Esophagus squamous epithelium (tissue), 5 donors: ENCODE results near the gene STAMBP. TPM values are rescaled to one million over a fixed set of nuclear protein-coding genes. Genes with fewer than 3 reads are reported as not detected.

Experiments
- DNase-seq: peaks from one replicate; lab custom pipeline; 2025; lab: John Stamatoyannopoulos, UW
- H3K27ac ChIP-seq, 4 donors: fragments of 200-600 bp; sonication (generic); one replicate each; pipeline ENCODE4 v1.5.1; 2016 to 2019; ENCODE audit warnings: mild to moderate bottlenecking in 1 of 4
- H3K27me3 ChIP-seq, 4 donors: fragments of 200-600 bp; sonication (generic); 1 replicate in 3 of 4; 2 replicates in 1 of 4; pipeline versions ENCODE4 v1.5.1 to v1.6.0; 2017 to 2021; ENCODE audit warnings: antibody characterized with exemption in 1 of 4
- H3K36me3 ChIP-seq, 3 donors: fragments of 200-600 bp; sonication (generic); one replicate each; pipeline ENCODE4 v1.5.1; 2016 to 2019
- H3K4me1 ChIP-seq, 3 donors: fragments of 200-600 bp; sonication (generic); one replicate each; pipeline ENCODE4 v1.5.1; 2017 to 2019
- H3K4me3 ChIP-seq, 4 donors: fragments of 200-600 bp; sonication (generic); 1 replicate in 3 of 4; 2 replicates in 1 of 4; pipeline ENCODE4 v1.5.1; 2016 to 2019; ENCODE audit warnings: mild to moderate bottlenecking in 2 of 4, moderate library complexity in 1 of 4
- H3K9me3 ChIP-seq, 3 donors: fragments of 200-600 bp; sonication (generic); one replicate each; pipeline ENCODE4 v1.5.1; 2016 to 2019
- CTCF ChIP-seq, 6 experiments: fragments of 450-650 bp in 4 of 6; fragments of 200-600 bp in 2 of 6; sonication (generic) in 2 of 6; IDR thresholded peaks; one replicate each; pipeline ENCODE4 v1.5.1; 2016 to 2019; ENCODE audit warnings: antibody characterized with exemption in 6 of 6, mild to moderate bottlenecking in 4 of 6, moderate library complexity in 4 of 6
- POLR2A ChIP-seq, 4 donors: fragments of 450-650 bp; IDR thresholded peaks; one replicate each; pipeline ENCODE4 v1.6.1; 2017; ENCODE audit warnings: antibody characterized with exemption in 4 of 4, mild to moderate bottlenecking in 4 of 4, moderate library complexity in 3 of 4
- WGBS, 2 donors: methylation state at CpG; one replicate each; pipeline ENCODE4 v1.1.5; 2018; 5-methylcytosine and 5-hydroxymethylcytosine counted together
- intact Hi-C: fragments of 100-400 bp; cut with DNase I; formaldehyde crosslinking; loops from one replicate; pipeline ENCODE4 v1.15.0; 2022
- total RNA-seq, 4 donors: library from RNA; depleted of rRNA; stranded (reverse); fragments of >200 nt; gene quantifications; one replicate each; pipeline ENCODE4 v1.1.0, GENCODE V29; 2016
- donor health status: DM: yes; HTN: yes; CAD: no.

Gene STAMBP
- total RNA-seq, 4 donors from 2014 or later: 23.5 to 36.8 (median 32.5) TPM

GRCh38 chr2:73894877-73895276 lies 66.1 kb downstream of the STAMBP start:
- 67 to 73% methylated on average over 6 of the region's 6 CpGs for WGBS, 2 donors
- peaks cover 0 to 10% (median 0%) of the 10 kb centered on the region in 3 donors for H3K4me1 ChIP-seq
- H3K36me3 ChIP-seq: no peaks in the 10 kb centered on the region
- H3K27me3 ChIP-seq: no peaks in the 10 kb centered on the region
- no peak for DNase-seq
- H3K27ac ChIP-seq: peak overlapping the region; percentile 67 to 89 (median 83)
- H3K9me3 ChIP-seq: no peaks in the 10 kb centered on the region
- H3K4me3 ChIP-seq: peak overlapping the region; percentile 14 to 58 (median 41)
- intact Hi-C loops: no loop called here
- TF ChIP-seq CTCF (IDR thresholded peaks at IDR 0.05) (no peak), POLR2A (IDR thresholded peaks at IDR 0.05) (no peak)

GRCh38 chr2:73895473-73895872 lies 66.7 kb downstream of the STAMBP start:
- Histone ChIP-seq H3K4me1 (peaks cover 0 to 10% (median 0%) of the 10 kb centered on the region in 3 donors), H3K27ac (peak overlapping the region; percentile 67 to 89 (median 83)), H3K4me3 (peak overlapping the region in 3 of 4 donors; percentile 40 to 58 (median 42)), H3K36me3 (no peaks in the 10 kb centered on the region), H3K9me3 (no peaks in the 10 kb centered on the region), H3K27me3 (no peaks in the 10 kb centered on the region)
- TF ChIP-seq POLR2A (IDR thresholded peaks at IDR 0.05) (no peak), CTCF (IDR thresholded peaks at IDR 0.05) (no peak)
- DNase-seq: no peak
- intact Hi-C loops: no loop called here
- WGBS, 2 donors: 68 to 71% methylated on average over 9 of the region's 9 CpGs

- DNase-seq: no peak
These were observed 67.8 kb downstream of the STAMBP start for GRCh38 chr2:73896362-73897239.

GRCh38 chr2:73897240-73897583 lies 68.5 kb downstream of the STAMBP start:
- Histone ChIP-seq H3K36me3 (no peaks in the 10 kb centered on the region), H3K27ac (peak overlapping the region; percentile 47 to 86 (median 80)), H3K9me3 (no peaks in the 10 kb centered on the region), H3K27me3 (no peaks in the 10 kb centered on the region), H3K4me3 (peak overlapping the region; percentile 12 to 58 (median 41)), H3K4me1 (peaks cover 0 to 10% (median 0%) of the 10 kb centered on the region in 3 donors)
- DNase-seq: no peak
- intact Hi-C loops: no loop called here
- TF ChIP-seq POLR2A (IDR thresholded peaks at IDR 0.05): no peak
- no peak for TF ChIP-seq CTCF (IDR thresholded peaks at IDR 0.05)
- WGBS, 2 donors: 100% methylated on average over 1 of the region's 4 CpGs

More at GRCh38 chr2:73896362-73897239, 67.8 kb downstream of the STAMBP start:
- Histone ChIP-seq H3K9me3 (no peaks in the 10 kb centered on the region), H3K36me3 (no peaks in the 10 kb centered on the region), H3K27ac (peak overlapping the region; percentile 47 to 86 (median 80)), H3K27me3 (no peaks in the 10 kb centered on the region), H3K4me1 (peaks cover 0 to 10% (median 0%) of the 10 kb centered on the region in 3 donors), H3K4me3 (peak overlapping the region; percentile 12 to 58 (median 41))
- WGBS, 2 donors: 53 to 65% methylated on average over 13 to 14 of the region's 15 CpGs
- TF ChIP-seq CTCF (IDR thresholded peaks at IDR 0.05): no peak
- no peak for TF ChIP-seq POLR2A (IDR thresholded peaks at IDR 0.05)
- intact Hi-C loops: no loop called here

- no peaks in the 10 kb centered on the region for H3K9me3 ChIP-seq
- 53 to 68% methylated on average over 6 of the region's 6 CpGs for WGBS, 2 donors
- H3K4me3 ChIP-seq: peak overlapping the region in 3 of 4 donors; percentile 40 to 58 (median 42)
- DNase-seq: no peak
- no peaks in the 10 kb centered on the region for H3K36me3 ChIP-seq
- H3K27ac ChIP-seq: peak overlapping the region; percentile 47 to 86 (median 80)
- TF ChIP-seq CTCF (IDR thresholded peaks at IDR 0.05) (no peak), POLR2A (IDR thresholded peaks at IDR 0.05) (no peak)
- intact Hi-C loops: no loop called here
- H3K27me3 ChIP-seq: no peaks in the 10 kb centered on the region
- H3K4me1 ChIP-seq: peaks cover 0 to 10% (median 0%) of the 10 kb centered on the region in 3 donors
These were observed 69.2 kb downstream of the STAMBP start for GRCh38 chr2:73897934-73898333.
